HG02798 (cell line): ENCODE data around the gene ACVR2B.
"Not testable (repeated sequence)": the region's sequence is repeated elsewhere in the genome, so short reads cannot be mapped to it uniquely, and the experiment has no call there.

ENCODE experiments used
- ATAC-seq: cut with Tn5 transposase; IDR thresholded peaks from one replicate; pipeline ENCODE4 v1.9.1; 2021; ENCODE audit warnings: mild to moderate bottlenecking; ENCODE audit not compliant: unreplicated experiment, poor library complexity

The ACVR2B gene

GRCh38 chr3:38453075-38453912 is at the start of gene ACVR2B:
TSS of gene ACVR2B (plus strand) at chr3:38453890. CDS start at chr3:38454323, 433 bp downstream.
- ATAC-seq = peak; percentile 72

- no peak for ATAC-seq
Measured at GRCh38 chr3:38404286-38404685, 49.4 kb upstream of the ACVR2B start.

GRCh38 chr3:38411591-38411990 is 42.1 kb upstream of the ACVR2B start:
- ATAC-seq = no peak

GRCh38 chr3:38420758-38421157 is 32.9 kb upstream of the ACVR2B start:
- ATAC-seq = not testable (repeated sequence)

GRCh38 chr3:38421679-38422336 is 31.9 kb upstream of the ACVR2B start:
- ATAC-seq = no peak

- not testable (repeated sequence) for ATAC-seq
Measured at GRCh38 chr3:38426798-38427426, 26.8 kb upstream of the ACVR2B start.

- ATAC-seq = not testable (repeated sequence)
Measured at GRCh38 chr3:38432871-38433658, 20.6 kb upstream of the ACVR2B start.

- not testable (repeated sequence) for ATAC-seq
Measured at GRCh38 chr3:38433661-38434060, 20.0 kb upstream of the ACVR2B start.

GRCh38 chr3:38438436-38439069 is 15.1 kb upstream of the ACVR2B start:
- ATAC-seq = not testable (repeated sequence)

- ATAC-seq = not testable (repeated sequence)
Measured at GRCh38 chr3:38443205-38443604, 10.5 kb upstream of the ACVR2B start.

- no peak for ATAC-seq
Measured at GRCh38 chr3:38446085-38446686, 7.5 kb upstream of the ACVR2B start.

GRCh38 chr3:38446812-38447211 is 6.9 kb upstream of the ACVR2B start:
- ATAC-seq = no peak

- no peak for ATAC-seq
Measured at GRCh38 chr3:38450853-38451252, 2.8 kb upstream of the ACVR2B start.

- no peak for ATAC-seq
Measured at GRCh38 chr3:38453913-38454177, 155 bp downstream of the ACVR2B start.

- ATAC-seq = peak; percentile 24
Measured at GRCh38 chr3:38454178-38454883, 641 bp downstream of the ACVR2B start.

- peak; percentile 36 for ATAC-seq
Measured at GRCh38 chr3:38454884-38455638, 1.4 kb downstream of the ACVR2B start.

GRCh38 chr3:38455639-38456430 is 2.1 kb downstream of the ACVR2B start:
- peak; percentile 10 for ATAC-seq
